GM18951 (cell line): ENCODE results near the gene FNDC3A.

Source experiments
- POLR2A ChIP-seq: IDR thresholded peaks from 4 replicates; pipeline ENCODE4 v1.6.1; 2011; ENCODE audit warnings: mild to moderate bottlenecking; ENCODE audit not compliant: insufficient read length, insufficient read depth; ENCODE audit errors: extremely low read depth
- in situ Hi-C: fragments of 300-500 bp; cut with MboI; formaldehyde crosslinking; loops from one replicate; pipeline ENCODE4 v1.12.0; 2022; ENCODE audit warnings: low sequenced_read_pairs, mixed read lengths, inconsistent platforms; ENCODE audit not compliant: unreplicated experiment

FNDC3A gene

DNA sequence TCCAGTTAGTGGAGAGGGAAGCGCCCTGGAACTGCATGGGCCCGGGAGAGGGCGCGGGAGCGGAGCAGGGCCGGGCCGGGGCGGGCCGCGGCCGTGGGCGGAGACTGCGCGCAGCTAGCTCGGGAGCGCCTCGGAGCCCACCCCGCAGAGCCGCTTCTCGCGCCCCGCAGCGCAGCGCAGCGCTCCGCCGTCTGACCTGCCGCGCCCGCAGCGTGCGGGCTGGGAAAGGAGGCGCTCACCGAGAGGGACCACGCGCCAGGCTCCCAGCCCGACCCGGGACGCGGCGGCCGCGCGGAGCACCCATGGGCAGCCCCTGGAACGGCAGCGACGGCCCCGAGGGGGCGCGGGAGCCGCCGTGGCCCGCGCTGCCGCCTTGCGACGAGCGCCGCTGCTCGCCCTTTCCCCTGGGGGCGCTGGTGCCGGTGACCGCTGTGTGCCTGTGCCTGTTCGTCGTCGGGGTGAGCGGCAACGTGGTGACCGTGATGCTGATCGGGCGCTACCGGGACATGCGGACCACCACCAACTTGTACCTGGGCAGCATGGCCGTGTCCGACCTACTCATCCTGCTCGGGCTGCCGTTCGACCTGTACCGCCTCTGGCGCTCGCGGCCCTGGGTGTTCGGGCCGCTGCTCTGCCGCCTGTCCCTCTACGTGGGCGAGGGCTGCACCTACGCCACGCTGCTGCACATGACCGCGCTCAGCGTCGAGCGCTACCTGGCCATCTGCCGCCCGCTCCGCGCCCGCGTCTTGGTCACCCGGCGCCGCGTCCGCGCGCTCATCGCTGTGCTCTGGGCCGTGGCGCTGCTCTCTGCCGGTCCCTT lies 244.5 kb downstream of the FNDC3A start, which contains the start of gene MLNR:
MLNR (plus strand) TSS at position 303 of the 820 bp plus-strand sequence; CDS start at position 303, 0 bp downstream.
- in situ Hi-C loops = no loop called here
- TF ChIP-seq POLR2A = no peak

DNA sequence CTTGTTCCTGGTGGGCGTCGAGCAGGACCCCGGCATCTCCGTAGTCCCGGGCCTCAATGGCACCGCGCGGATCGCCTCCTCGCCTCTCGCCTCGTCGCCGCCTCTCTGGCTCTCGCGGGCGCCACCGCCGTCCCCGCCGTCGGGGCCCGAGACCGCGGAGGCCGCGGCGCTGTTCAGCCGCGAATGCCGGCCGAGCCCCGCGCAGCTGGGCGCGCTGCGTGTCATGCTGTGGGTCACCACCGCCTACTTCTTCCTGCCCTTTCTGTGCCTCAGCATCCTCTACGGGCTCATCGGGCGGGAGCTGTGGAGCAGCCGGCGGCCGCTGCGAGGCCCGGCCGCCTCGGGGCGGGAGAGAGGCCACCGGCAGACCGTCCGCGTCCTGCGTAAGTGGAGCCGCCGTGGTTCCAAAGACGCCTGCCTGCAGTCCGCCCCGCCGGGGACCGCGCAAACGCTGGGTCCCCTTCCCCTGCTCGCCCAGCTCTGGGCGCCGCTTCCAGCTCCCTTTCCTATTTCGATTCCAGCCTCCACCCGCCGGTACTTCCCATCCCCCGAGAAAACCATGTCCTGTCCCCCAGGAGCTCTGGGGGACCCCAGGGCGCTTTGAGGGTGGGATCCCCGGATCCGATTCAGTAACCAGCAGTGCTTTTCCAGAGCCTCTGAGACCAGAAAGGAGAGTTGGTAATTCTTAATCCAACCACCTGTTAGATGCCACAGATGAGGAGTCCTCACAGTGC lies 245.3 kb downstream of the FNDC3A start:
- in situ Hi-C loops = no loop called here
- no peak for TF ChIP-seq POLR2A

DNA sequence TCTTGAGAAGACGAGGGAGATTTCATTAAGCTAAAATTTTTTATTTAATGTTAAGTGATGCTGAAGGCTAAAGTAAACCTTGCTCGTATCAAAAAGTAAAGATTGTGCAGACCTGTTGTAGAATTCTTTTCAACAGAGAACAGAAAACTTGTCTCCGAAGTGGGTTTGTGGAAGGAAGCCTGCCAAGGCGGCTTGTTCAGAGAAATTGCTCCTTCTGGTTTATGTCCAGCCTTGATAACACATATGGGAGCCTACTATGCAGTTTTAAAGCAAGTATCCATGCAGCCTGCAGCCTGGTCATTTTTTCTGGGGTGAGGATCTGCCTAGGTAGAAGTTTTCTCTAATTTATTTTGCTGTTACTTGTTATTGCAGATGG lies 245.9 kb downstream of the FNDC3A start:
- in situ Hi-C loops = no loop called here
- no peak for TF ChIP-seq POLR2A

DNA sequence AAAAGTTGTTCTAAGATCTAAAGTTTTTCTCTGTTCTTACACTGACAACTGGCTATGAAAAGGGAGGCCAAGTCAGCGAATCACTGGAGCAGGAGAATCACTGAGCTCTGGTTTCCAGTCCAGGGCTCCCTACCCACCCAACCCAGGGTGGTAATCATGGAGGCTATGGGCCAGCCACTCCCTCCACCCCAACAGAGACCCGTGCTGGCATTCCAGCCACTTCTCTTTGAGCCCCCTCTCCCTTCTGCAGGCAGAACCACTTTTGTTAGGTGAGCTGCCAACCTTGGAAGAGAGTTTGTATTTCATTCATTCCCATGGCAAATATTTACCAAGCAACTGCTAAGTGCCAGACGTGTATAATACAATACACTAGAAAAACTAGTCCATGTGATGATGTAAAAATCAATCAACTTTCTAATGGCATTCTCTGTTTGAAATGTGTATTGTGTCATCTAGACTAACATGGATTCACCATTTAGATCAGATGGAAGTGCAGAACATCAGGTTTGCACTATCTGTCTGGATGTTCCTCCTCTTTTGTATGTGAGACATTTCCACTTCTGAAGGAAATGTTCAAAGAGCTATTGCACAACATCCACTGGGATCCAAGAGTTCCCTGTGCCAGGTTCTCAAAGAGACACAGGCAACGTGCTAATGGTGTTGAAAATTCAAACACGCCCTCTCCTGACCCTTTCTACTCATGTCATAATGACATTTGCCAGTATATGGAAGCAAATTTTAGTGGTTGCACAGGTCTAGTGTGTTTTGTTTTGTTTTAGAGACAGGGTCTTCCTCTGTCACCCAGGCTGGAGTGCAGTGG lies 249.7 kb downstream of the FNDC3A start:
- TF ChIP-seq POLR2A = no peak
- in situ Hi-C loops = no loop called here

DNA sequence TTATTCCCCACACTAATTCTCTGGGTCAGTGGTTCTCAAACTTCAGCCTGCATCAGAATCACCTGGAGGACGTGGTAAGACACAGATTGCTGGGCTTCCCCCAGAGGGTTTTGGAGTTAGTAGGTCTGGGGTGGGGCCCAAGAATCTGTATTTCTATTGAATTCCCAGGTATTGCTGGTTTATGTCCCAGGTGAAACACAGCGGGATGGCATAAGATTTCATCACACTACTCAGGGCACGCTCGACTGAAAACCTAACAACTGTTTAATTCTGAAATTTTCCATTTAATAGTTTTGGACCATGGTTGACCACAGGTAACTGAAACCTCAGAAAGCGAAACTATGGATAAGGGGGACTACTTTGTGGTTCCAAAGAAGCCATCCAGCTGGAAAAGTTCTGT lies 250.9 kb downstream of the FNDC3A start:
- in situ Hi-C loops = no loop called here
- TF ChIP-seq POLR2A = no peak

DNA sequence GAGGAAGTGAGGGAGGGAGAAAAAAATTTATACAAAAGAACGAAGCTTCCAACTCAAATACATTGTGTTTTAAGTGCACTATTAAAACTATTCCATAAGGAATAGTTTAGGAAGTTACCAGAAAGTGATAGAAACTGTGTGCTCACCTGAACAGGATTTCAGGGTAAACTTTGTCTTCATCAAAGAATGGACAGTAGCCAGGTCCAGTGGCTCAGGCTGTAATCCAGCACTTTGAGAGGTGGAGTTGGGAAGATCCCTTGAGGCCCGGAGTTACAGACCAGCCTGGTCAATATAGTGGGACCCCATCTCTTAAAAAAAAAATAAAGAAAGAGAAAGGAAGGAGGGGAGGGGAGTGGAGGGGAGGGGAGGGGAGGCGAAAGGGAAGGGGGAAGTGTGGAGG lies 259.0 kb downstream of the FNDC3A start:
- no peak for TF ChIP-seq POLR2A
- in situ Hi-C loops = loop anchor here (10.0 kb wide), 1 partner anchor 60 kb away; no protein-coding TSS in a partner anchor

DNA sequence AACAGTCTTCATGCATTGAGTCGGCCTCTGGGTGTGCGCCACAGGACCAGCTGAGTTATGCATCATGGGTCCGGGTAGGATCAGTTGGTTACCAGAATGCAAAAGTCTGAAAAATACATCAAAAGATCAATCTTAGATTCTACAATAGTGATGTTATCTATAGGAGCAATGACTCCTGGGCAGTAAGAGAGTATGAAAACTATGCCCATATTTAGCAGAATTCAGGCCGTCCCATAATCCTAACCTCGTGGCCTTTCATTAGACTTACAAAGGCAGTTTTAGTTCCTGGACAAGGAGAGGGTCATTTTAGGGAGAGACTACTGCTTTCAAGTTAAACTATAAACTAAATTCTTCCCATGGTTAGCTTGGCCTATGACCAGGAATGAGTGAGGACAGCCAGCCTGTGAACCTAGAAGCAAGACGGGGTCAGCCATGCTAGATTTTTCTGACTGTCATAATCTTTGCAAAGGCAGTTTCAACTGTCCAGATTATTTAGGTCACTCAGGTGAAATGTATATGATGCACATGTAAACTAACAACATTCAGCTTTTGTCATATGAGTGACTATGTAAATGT lies 260.2 kb downstream of the FNDC3A start:
- in situ Hi-C loops = loop anchor here (10.0 kb wide), 1 partner anchor 59 kb away; no protein-coding TSS in a partner anchor
- TF ChIP-seq POLR2A = no peak

DNA sequence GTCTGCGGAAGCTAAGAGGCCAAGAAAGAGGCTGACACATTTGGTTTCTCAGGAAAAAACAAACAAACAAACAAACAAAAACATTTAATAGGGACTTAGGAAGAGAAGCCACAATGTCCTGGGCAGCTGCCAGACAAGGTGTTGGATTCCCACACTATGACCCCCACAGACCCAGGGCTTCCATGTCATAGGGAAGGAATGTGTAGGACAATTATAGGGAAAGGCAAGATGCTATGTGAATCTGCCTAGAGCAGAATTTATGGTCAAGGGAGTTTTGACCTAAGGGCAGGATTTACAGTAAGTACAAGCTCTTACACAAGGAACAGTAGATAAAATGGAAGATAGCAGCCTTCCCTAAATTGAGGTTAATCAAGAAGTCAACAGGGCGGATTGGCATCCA lies 262.9 kb downstream of the FNDC3A start:
- in situ Hi-C loops = loop anchor here (10.0 kb wide), 1 partner anchor 56 kb away; no protein-coding TSS in a partner anchor
- TF ChIP-seq POLR2A = no peak

DNA sequence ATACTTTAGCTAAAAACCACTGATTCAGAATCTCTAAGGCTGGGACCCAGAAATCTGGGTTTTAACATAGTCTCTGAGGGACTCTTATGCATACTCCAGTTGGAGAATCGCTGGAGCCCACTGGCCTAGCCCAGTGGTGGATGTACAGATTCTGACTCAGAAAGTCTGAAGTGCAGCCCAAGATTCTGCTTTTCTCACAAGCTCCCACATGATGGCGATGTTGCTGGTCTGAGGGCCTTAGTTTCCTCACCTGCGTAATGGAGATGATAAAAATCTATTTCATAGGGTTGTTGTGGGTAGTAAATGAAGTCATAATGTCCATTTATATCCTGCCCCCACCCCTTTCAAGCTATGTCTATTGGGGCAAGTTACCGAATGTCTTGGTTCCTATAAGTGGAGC lies 264.3 kb downstream of the FNDC3A start:
- TF ChIP-seq POLR2A = no peak
- in situ Hi-C loops = no loop called here

DNA sequence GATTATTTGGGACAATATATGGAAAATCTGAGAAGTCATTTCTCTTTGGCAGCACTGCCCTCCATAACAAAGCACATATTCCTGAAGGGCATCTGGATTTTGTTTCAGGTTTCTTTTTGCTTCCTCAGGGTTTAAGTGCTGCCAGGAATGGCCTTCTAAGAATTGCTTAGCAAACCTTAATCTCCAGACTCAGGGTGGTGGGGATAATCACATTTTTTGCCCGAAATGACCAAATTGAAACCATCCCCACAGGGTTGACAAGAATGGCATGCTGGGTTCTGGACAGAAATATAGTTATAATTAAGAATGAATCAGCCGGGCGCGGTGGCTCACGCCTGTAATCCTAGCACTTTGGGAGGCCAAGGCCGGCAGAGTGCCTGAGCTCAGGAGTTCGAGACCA lies 265.6 kb downstream of the FNDC3A start:
- no peak for TF ChIP-seq POLR2A
- in situ Hi-C loops = no loop called here

DNA sequence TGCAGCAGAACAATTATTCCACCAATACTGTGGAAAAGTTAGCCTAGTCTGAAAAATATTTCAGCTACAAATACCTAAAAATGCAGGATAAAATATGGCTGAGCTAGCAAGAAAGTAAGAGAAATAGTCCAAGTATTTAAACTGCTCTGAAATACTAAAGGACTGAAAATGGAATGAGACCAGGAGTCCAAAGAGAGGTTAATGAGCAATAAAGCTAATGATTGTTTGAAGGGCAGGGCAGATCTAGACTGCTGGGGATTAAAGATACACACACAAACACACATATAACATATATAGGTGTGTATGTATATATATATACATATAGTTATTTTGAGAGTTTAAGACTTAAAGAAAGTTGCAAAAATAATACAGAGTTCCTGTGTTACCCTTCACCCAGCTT lies 269.4 kb downstream of the FNDC3A start:
- no peak for TF ChIP-seq POLR2A
- in situ Hi-C loops = no loop called here

DNA sequence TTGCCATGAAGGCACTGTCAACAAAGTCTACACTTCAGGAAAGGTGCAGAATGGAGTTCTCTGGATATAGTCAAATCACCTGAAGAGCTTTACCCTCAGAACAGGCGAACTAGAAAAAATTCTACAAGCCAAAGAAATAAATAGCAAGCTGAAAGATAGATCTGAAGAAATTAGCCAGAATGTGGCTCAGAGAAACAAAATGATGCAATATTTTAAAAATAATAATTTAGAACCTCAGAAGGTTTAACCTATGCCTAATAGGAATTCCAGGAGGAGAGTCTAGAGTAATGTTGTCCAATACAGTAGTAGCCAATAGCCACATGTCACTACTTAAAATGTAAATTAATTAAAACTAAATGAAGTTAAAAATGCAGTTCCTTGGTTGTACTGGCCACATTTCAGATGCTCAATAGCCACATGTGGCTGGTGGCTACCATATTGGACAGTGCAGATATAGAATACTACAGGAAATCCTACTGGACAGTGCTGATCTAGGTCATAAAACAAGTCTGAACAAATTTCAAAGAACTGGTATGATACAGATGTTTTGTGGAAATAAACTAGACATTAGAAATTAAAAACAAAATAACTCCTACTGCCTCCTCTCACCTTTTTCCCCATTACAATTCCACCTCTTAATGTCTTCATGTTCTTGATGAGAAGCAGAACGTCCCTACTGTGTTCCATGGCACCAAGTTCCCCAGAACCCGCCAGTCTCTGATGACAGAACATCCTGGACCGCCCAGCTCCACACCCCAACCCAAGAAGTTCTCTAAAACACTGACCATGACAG lies 271.3 kb downstream of the FNDC3A start:
- in situ Hi-C loops = no loop called here
- no peak for TF ChIP-seq POLR2A
